Mucosa of descending colon (tissue), 3 donors: ENCODE measurements around the gene PURA. TPM values are rescaled to one million over a fixed set of nuclear protein-coding genes. Genes with fewer than 3 reads are reported as not detected.

Source experiments
- ATAC-seq: fragments of 200-7000 bp; cut with Tn5 transposase; one replicate; pipeline ENCODE4 v1.9.1; 2020; ENCODE audit warnings: mild to moderate bottlenecking, moderate library complexity
- DNase-seq, 3 donors: peaks; one replicate each; pipeline ENCODE4 v3.0.0-alpha.2; 2020
- H3K36me3 ChIP-seq: fragments of 200-600 bp; one replicate; pipeline ENCODE4 v1.8.0; 2021; ENCODE audit warnings: low read depth, mild to moderate bottlenecking
- H3K4me1 ChIP-seq: fragments of 200-600 bp; one replicate; pipeline ENCODE4 v1.8.0; 2021; ENCODE audit warnings: low read depth, mild to moderate bottlenecking
- H3K4me3 ChIP-seq: fragments of 200-600 bp; one replicate; pipeline ENCODE4 v1.8.0; 2021; ENCODE audit warnings: mild to moderate bottlenecking
- H3K9me3 ChIP-seq: fragments of 200-600 bp; one replicate; pipeline ENCODE4 v1.8.0; 2021; ENCODE audit warnings: mild to moderate bottlenecking
- CTCF ChIP-seq: fragments of 200-600 bp; IDR thresholded peaks from one replicate; pipeline ENCODE4 v1.8.0; 2022; ENCODE audit warnings: antibody characterized with exemption, mild to moderate bottlenecking
- intact Hi-C, 2 donors: fragments of 100-400 bp; cut with DNase I in 1 of 2; cut with micrococcal nuclease in 1 of 2; formaldehyde crosslinking; loops; one replicate each; pipeline versions ENCODE4 v1.11.0 to v1.11.1; 2022; cut with DNase I, micrococcal nuclease
- total RNA-seq, 3 donors: library from RNA; stranded (reverse); fragmentation: NEBNext Ultra II Directional in 2 of 3; extraction: Animal tissue kit (Norgen Biotek cat#: 25700) in 2 of 3; gene quantifications; one replicate each; pipeline versions ENCODE4 v1.2.1 to v1.2.4, GENCODE V29; 2021 to 2023
- donor health status: DM: no; HTN: no; CAD: no; lungs with moderate emphysema.
- donor health status: DM: no; HTN: no; CAD: no.
- donor health status: DM: no; HTN: yes; CAD: no.

The PURA gene
- total RNA-seq, 3 donors from 2014 or later, result 17.3 to 49.4 (median 18.4) TPM

GRCh38 chr5:140165923-140166270 is 52.0 kb downstream of the PURA start:
- Histone ChIP-seq H3K36me3 (no peaks in the 10 kb centered on the region), H3K9me3 (no peaks in the 10 kb centered on the region), H3K4me3 (no peak overlapping the region), H3K4me1 (peaks cover 17% of the 10 kb centered on the region)
- DNase-seq (no peak), ATAC-seq (no peak)
- intact Hi-C loops, result loop anchor here in 1 of 2 donors (5.0 kb wide), 1 partner anchor 181 kb away; the partner anchor contains the start of gene HBEGF
- TF ChIP-seq CTCF, result no peak

GRCh38 chr5:140166911-140167310 is 53.0 kb downstream of the PURA start:
- ATAC-seq, result no peak
- intact Hi-C loops, result loop anchor here in 1 of 2 donors (5.0 kb wide), 1 partner anchor 180 kb away; the partner anchor contains the start of gene HBEGF
- no peak for DNase-seq
- Histone ChIP-seq H3K36me3 (no peaks in the 10 kb centered on the region), H3K4me3 (no peak overlapping the region), H3K9me3 (no peaks in the 10 kb centered on the region), H3K4me1 (peaks cover 17% of the 10 kb centered on the region)
- no peak for TF ChIP-seq CTCF

- H3K9me3 ChIP-seq, result no peaks in the 10 kb centered on the region
- peaks cover 17% of the 10 kb centered on the region for H3K4me1 ChIP-seq
- DNase-seq (no peak), ATAC-seq (no peak)
- no peak overlapping the region for H3K4me3 ChIP-seq
- TF ChIP-seq CTCF, result no peak
- intact Hi-C loops, result loop anchor here in 1 of 2 donors (5.0 kb wide), 1 partner anchor 179 kb away; the partner anchor contains the start of gene HBEGF
- no peaks in the 10 kb centered on the region for H3K36me3 ChIP-seq
Observed at GRCh38 chr5:140168371-140168770, 54.5 kb downstream of the PURA start.

- H3K4me1 ChIP-seq, result peaks cover 15% of the 10 kb centered on the region
- H3K9me3 ChIP-seq, result no peaks in the 10 kb centered on the region
- no peak for ATAC-seq
- no peak overlapping the region for H3K4me3 ChIP-seq
- DNase-seq, result no peak
- no peaks in the 10 kb centered on the region for H3K36me3 ChIP-seq
- no peak for TF ChIP-seq CTCF
- intact Hi-C loops, result loop anchor here in 1 of 2 donors (5.0 kb wide), 1 partner anchor 178 kb away; the partner anchor contains the start of gene HBEGF
Observed at GRCh38 chr5:140169410-140169809, 55.5 kb downstream of the PURA start.

- TF ChIP-seq CTCF, result no peak
- Histone ChIP-seq H3K4me3 (no peak overlapping the region), H3K4me1 (peaks cover 16% of the 10 kb centered on the region), H3K9me3 (no peaks in the 10 kb centered on the region), H3K36me3 (no peaks in the 10 kb centered on the region)
- DNase-seq (no peak), ATAC-seq (no peak)
- intact Hi-C loops, result no loop called here
Observed at GRCh38 chr5:140172483-140172882, 58.6 kb downstream of the PURA start.

GRCh38 chr5:140174014-140174413 is 60.1 kb downstream of the PURA start:
- no peak for ATAC-seq
- no peak for TF ChIP-seq CTCF
- intact Hi-C loops, result no loop called here
- Histone ChIP-seq H3K36me3 (no peaks in the 10 kb centered on the region), H3K4me1 (peaks cover 20% of the 10 kb centered on the region), H3K4me3 (no peak overlapping the region), H3K9me3 (no peaks in the 10 kb centered on the region)
- no peak for DNase-seq
